Upper lobe of left lung (tissue), 4 donors: ENCODE results near the gene KIF1A.

Source experiments
- CTCF ChIP-seq, 6 experiments: fragments of 450-650 bp in 4 of 6; fragments of 200-600 bp in 2 of 6; sonication (generic) in 2 of 6; IDR thresholded peaks; one replicate each; pipeline ENCODE4 v1.5.1; 2016 to 2019; ENCODE audit warnings: antibody characterized with exemption in 6 of 6
- POLR2A ChIP-seq, 4 donors: fragments of 450-650 bp; IDR thresholded peaks; one replicate each; pipeline ENCODE4 v1.5.1; 2016 to 2017; ENCODE audit warnings: antibody characterized with exemption in 4 of 4, mild to moderate bottlenecking in 2 of 4

DNA sequence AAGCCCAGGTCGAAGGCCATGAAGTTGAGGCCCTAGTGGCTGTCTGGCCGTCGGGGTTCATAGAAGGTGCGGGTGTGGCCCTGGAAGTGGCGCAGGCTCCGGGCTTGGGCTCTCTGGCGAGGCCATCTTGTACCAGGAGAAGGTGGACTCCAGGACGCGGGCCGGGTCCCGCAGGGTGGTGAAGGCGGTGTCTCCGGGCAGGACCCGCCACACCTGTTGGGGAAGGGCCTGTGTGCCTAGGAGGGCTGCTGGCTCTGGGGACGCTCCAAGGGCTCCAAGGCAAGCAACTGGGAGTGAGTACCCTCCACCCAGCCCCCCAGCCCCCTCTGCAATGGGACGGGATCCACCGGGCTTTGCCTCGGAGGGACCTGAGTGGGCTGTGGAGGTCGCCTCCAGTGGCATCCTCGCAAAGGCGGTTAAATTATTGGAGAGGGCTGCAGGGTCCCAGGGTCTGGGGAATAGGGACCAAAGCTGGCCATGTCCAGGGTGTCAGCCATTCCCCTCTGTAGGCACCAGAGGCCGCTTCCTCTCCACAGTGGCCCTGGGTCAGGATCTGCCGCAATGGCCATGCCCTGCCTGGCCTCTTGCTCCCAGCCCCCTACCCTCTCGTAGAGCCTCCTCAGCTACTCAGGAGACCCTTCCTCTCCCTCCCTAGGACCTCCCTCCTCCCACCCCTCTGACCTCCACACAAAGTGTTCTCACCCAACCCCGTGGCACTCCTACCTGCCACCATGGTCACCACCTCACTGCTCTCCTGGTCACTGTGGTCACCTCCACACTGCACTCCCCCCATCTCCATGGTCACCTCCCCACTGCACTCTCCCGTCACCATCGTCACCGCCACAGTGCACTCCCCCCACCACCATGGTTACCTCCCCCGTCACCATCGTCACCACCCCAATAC lies 118.0 kb downstream of the KIF1A start:
- TF ChIP-seq CTCF (IDR thresholded peaks at IDR 0.05) (no peak), POLR2A (IDR thresholded peaks at IDR 0.05) (no peak)
